CD4-positive, alpha-beta T cell (primary cell): ENCODE data around the gene KRTAP24-1. TPM values are rescaled to one million over a fixed set of nuclear protein-coding genes. Genes with fewer than 3 reads are reported as not detected.

Source experiments
- ATAC-seq: fragments of 200-7000 bp; cut with Tn5 transposase; one replicate; pipeline ENCODE4 v1.10.0; 2022; ENCODE audit warnings: mild to moderate bottlenecking; ENCODE audit not compliant: poor library complexity
- CTCF ChIA-PET: fragments of 350-600 bp; sonication (Branson Sonifier 250); formaldehyde crosslinking; loops from one replicate; lab custom pipeline; 2021; ENCODE audit warnings: antibody characterized with exemption, inconsistent platforms; lab: Charles Lee
- POLR2A ChIA-PET: fragments of 350-600 bp; sonication (Branson Sonifier 250); formaldehyde crosslinking; loops from one replicate; lab custom pipeline; 2021; ENCODE audit warnings: antibody characterized with exemption, inconsistent platforms; lab: Charles Lee
- DNase-seq, 14 experiments: peaks; one replicate each; pipeline ENCODE4 v3.0.0-alpha.2; 2013 to 2020; ENCODE audit warnings: mixed read lengths in 2 of 14
- H3K27ac ChIP-seq, 2 donors: one replicate each; pipeline versions ENCODE4 v1.5.1 to v1.7.0; 2013; ENCODE audit warnings: low read length in 2 of 2, low read depth in 1 of 2, mild to moderate bottlenecking in 1 of 2
- H3K27me3 ChIP-seq, 2 experiments: 1 replicate in 1 of 2; 2 replicates in 1 of 2; pipeline versions ENCODE4 v1.6.1 to v1.7.0; 2013; ENCODE audit warnings: low read length in 2 of 2, control low read depth in 1 of 2, mild to moderate bottlenecking in 1 of 2, moderate library complexity in 1 of 2; ENCODE audit not compliant: insufficient read depth in 2 of 2, control insufficient read depth in 1 of 2
- H3K36me3 ChIP-seq: one replicate; pipeline ENCODE4 v1.6.1; 2013; ENCODE audit warnings: low read length, control low read depth; ENCODE audit not compliant: insufficient read depth
- H3K4me1 ChIP-seq: one replicate; pipeline ENCODE4 v1.6.1; 2013; ENCODE audit warnings: low read length, control low read depth; ENCODE audit not compliant: insufficient read depth
- H3K4me3 ChIP-seq: one replicate; pipeline ENCODE4 v1.5.1; 2013; ENCODE audit warnings: mild to moderate bottlenecking, low read length, moderate library complexity
- H3K9me3 ChIP-seq, 2 experiments: 1 replicate in 1 of 2; 2 replicates in 1 of 2; pipeline versions ENCODE4 v1.6.1 to v1.7.0; 2013; ENCODE audit warnings: low read length in 2 of 2, mild to moderate bottlenecking in 2 of 2, control low read depth in 1 of 2, moderate library complexity in 1 of 2; ENCODE audit not compliant: control insufficient read depth in 1 of 2, insufficient read depth in 1 of 2
- H3K27ac Mint-ChIP-seq: one replicate; pipeline ENCODE4 v1.8.0; 2020; ENCODE audit warnings: mixed read lengths
- H3K27me3 Mint-ChIP-seq: one replicate; pipeline ENCODE4 v1.8.0; 2021; ENCODE audit warnings: mixed read lengths
- H3K36me3 Mint-ChIP-seq: one replicate; pipeline ENCODE4 v1.8.0; 2021; ENCODE audit warnings: low read depth, mixed read lengths
- H3K4me1 Mint-ChIP-seq: one replicate; pipeline ENCODE4 v1.8.0; 2021; ENCODE audit warnings: low read depth, mixed read lengths
- H3K4me3 Mint-ChIP-seq: one replicate; pipeline ENCODE4 v1.8.0; 2020; ENCODE audit warnings: mild to moderate bottlenecking, mixed read lengths
- H3K9me3 Mint-ChIP-seq: one replicate; pipeline ENCODE4 v1.8.0; 2020; ENCODE audit warnings: mixed read lengths
- intact Hi-C, 2 experiments: fragments of 100-400 bp; cut with DNase I in 1 of 2; cut with micrococcal nuclease in 1 of 2; formaldehyde crosslinking; loops; one replicate each; pipeline versions ENCODE4 v1.15.1 to v1.9.0; 2023 to 2025; cut with DNase I, micrococcal nuclease
- total RNA-seq, 174 experiments: library from RNA in 2 of 174; stranded (reverse) in 2 of 174; gene quantifications; one replicate each; pipeline ENCODE4 v1.2.3 and lab custom pipeline; 2021 to 2026
- TF ChIP-seq, protein P1 (sequence below): fragments of 200-600 bp; IDR thresholded peaks from one replicate; pipeline ENCODE4 v1.8.0; 2022; ENCODE audit warnings: antibody characterized with exemption, mild to moderate bottlenecking

The KRTAP24-1 gene
- total RNA-seq, 2 experiments from 2014 or later = not detected

DNA sequence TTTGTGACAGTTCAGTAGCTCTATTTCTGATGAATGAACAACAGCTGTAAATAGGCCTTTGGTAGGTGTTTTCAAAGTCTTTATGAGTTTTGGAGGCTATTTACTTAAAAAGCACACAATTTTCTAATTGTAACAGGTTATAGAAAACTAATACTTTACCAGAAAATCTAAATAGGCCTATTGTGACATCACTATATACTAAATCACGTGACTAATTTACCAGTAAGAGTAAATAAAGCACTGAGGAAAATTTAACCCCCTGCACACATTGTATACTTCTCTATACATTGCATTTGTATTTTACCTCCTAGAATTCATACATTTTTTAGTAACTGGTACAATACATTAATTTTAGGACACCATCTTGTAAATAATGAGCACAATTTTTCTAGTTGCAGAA lies 22.4 kb upstream of the KRTAP24-1 start:
- DNase-seq (no peak), ATAC-seq (no peak)
- H3K27me3 ChIP-seq = no peaks in the 10 kb centered on the region
- no peak overlapping the region for H3K4me3 ChIP-seq
- no peaks in the 10 kb centered on the region for H3K4me1 ChIP-seq
- H3K36me3 Mint-ChIP-seq = no peaks in the 10 kb centered on the region
- TF ChIP-seq, protein P1, sequence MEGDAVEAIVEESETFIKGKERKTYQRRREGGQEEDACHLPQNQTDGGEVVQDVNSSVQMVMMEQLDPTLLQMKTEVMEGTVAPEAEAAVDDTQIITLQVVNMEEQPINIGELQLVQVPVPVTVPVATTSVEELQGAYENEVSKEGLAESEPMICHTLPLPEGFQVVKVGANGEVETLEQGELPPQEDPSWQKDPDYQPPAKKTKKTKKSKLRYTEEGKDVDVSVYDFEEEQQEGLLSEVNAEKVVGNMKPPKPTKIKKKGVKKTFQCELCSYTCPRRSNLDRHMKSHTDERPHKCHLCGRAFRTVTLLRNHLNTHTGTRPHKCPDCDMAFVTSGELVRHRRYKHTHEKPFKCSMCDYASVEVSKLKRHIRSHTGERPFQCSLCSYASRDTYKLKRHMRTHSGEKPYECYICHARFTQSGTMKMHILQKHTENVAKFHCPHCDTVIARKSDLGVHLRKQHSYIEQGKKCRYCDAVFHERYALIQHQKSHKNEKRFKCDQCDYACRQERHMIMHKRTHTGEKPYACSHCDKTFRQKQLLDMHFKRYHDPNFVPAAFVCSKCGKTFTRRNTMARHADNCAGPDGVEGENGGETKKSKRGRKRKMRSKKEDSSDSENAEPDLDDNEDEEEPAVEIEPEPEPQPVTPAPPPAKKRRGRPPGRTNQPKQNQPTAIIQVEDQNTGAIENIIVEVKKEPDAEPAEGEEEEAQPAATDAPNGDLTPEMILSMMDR = no peak
- H3K36me3 ChIP-seq = no peaks in the 10 kb centered on the region
- H3K9me3 Mint-ChIP-seq = no peaks in the 10 kb centered on the region
- no peaks in the 10 kb centered on the region for H3K27me3 Mint-ChIP-seq
- H3K27ac Mint-ChIP-seq = no peak overlapping the region
- H3K9me3 ChIP-seq = no peaks in the 10 kb centered on the region
- H3K4me3 Mint-ChIP-seq = no peak overlapping the region
- intact Hi-C loops = no loop called here
- POLR2A ChIA-PET = no interaction called here
- H3K4me1 Mint-ChIP-seq = no peaks in the 10 kb centered on the region
- no peak overlapping the region for H3K27ac ChIP-seq
- CTCF ChIA-PET = no interaction called here

DNA sequence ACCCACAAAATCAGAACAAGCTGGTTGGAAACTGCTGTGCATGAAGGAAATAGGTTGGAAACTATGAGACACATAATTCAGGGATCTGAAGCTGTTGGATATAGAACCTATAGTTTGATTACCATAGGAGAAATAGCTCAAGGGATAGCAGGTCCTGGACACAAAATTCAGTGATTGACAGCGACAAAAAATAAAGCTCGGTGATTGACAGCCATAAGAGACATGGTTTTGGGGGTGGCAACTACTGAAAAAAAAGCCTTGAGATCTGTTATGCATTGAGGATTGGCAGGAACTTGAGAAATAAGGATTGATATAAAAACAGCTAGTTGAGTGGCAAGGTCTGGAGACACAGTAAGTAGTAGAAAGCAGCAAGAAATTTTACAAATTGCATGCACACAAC lies 6.5 kb upstream of the KRTAP24-1 start, which contains the start of gene KRTAP25-1:
Gene KRTAP25-1 (minus strand): TSS at position 300 of the 400 bp plus-strand sequence. CDS start 24 bp downstream, at position 276.
- no peak within 1 kb of the TSS for H3K4me3 ChIP-seq

GRCh38 chr21:30271611-30272010 lies 11.1 kb downstream of the KRTAP24-1 start:
- ATAC-seq (no peak), DNase-seq (no peak)
- H3K27me3 Mint-ChIP-seq = peaks cover 5% of the 10 kb centered on the region
- no peaks in the 10 kb centered on the region for H3K27me3 ChIP-seq
- H3K4me1 Mint-ChIP-seq = no peaks in the 10 kb centered on the region
- no peaks in the 10 kb centered on the region for H3K36me3 Mint-ChIP-seq
- no peaks in the 10 kb centered on the region for H3K9me3 Mint-ChIP-seq
- intact Hi-C loops = no loop called here
- ChIA-PET CTCF (no interaction called here), POLR2A (no interaction called here)
- H3K27ac Mint-ChIP-seq = no peak overlapping the region
- no peak overlapping the region for H3K27ac ChIP-seq
- H3K4me3 Mint-ChIP-seq = no peak overlapping the region
- H3K9me3 ChIP-seq = no peaks in the 10 kb centered on the region
- no peaks in the 10 kb centered on the region for H3K36me3 ChIP-seq
- TF ChIP-seq, protein P1 = no peak
- no peaks in the 10 kb centered on the region for H3K4me1 ChIP-seq
- H3K4me3 ChIP-seq = no peak overlapping the region

More for the DNA sequence above, 6.5 kb upstream of the KRTAP24-1 start, which contains the start of gene KRTAP25-1:
- H3K27ac Mint-ChIP-seq = no peak within 1 kb of the TSS
- no peaks in the 10 kb centered on the region for H3K9me3 Mint-ChIP-seq
- no peaks in the 10 kb centered on the region for H3K36me3 Mint-ChIP-seq
- no peak for DNase-seq
- no peaks in the 10 kb centered on the region for H3K27me3 Mint-ChIP-seq
- Histone ChIP-seq H3K9me3 (no peaks in the 10 kb centered on the region), H3K27me3 (no peaks in the 10 kb centered on the region), H3K27ac (no peak within 1 kb of the TSS), H3K4me1 (no peaks in the 10 kb centered on the region), H3K36me3 (no peaks in the 10 kb centered on the region)
- ChIA-PET CTCF (no interaction called here), POLR2A (no interaction called here)
- intact Hi-C loops = no loop called here
- TF ChIP-seq, protein P1 = no peak
- H3K4me3 Mint-ChIP-seq = no peak within 1 kb of the TSS
- H3K4me1 Mint-ChIP-seq = no peaks in the 10 kb centered on the region
- no peak for ATAC-seq
